ENCODE results near the gene IP6K1.
"Not testable (repeated sequence)": the region's sequence is repeated elsewhere in the genome, so short reads cannot be mapped to it uniquely, and the experiment has no call there.

The IP6K1 gene

GRCh38 chr3:49787536-49787935 lies 1.2 kb upstream of the IP6K1 start:
- H3K36me3 ChIP-seq (ENCODE audit: control insufficient read depth in 4 of 4, insufficient read depth in 4 of 4, low read length in 3 of 4), result peaks cover 0 to 10% (median 2%) of the 10 kb centered on the region in 4 experiments
- H3K4me1 ChIP-seq (ENCODE audit: control extremely low read depth in 1 of 4, control insufficient read depth in 4 of 4, insufficient read depth in 4 of 4, low read length in 3 of 4), result peaks cover 5 to 40% (median 31%) of the 10 kb centered on the region in 4 experiments
- H3K27me3 ChIP-seq (replicated peaks in 2 of 5; ENCODE audit: control insufficient read depth in 4 of 5, insufficient read depth in 5 of 5, low read length in 4 of 5), result no peaks in the 10 kb centered on the region
- H3K27ac ChIP-seq (ENCODE audit: insufficient read depth in 1 of 2, low read depth in 1 of 2, low read length in 2 of 2, poor library complexity in 1 of 2, severe bottlenecking in 2 of 2), result peak overlapping the region in 1 of 2 experiments; percentile 96
- POLR2A ChIA-PET, result interaction anchor here (2.0 kb wide), 1 partner anchor 15 kb away, joined by 11 read pairs; the partner anchor contains the start of gene INKA1
- WGBS (ENCODE audit: insufficient coverage), result 17% methylated on average over 2 of the region's 5 CpGs
- CTCF ChIA-PET, result interaction anchor here (0.7 to 3.5 kb wide), 8 partner anchors 10 to 301 kb away, joined by 3 to 28 read pairs (median 3); partner anchors contain the start of genes CDHR4, INKA1 and RBM5
- peak overlapping the region in 2 of 7 experiments; percentile 83 to 89 for H3K4me3 ChIP-seq (ENCODE audit: control insufficient read depth in 1 of 7, extremely low read depth in 1 of 7, insufficient read depth in 4 of 7, low read depth in 2 of 7, low read length in 6 of 7)
- DNase-seq, result no peak
- H3K9me3 ChIP-seq (ENCODE audit: control extremely low read depth in 1 of 5, control insufficient read depth in 4 of 5, insufficient read depth in 2 of 5, low read depth in 1 of 5, low read length in 4 of 5), result no peaks in the 10 kb centered on the region

DNA sequence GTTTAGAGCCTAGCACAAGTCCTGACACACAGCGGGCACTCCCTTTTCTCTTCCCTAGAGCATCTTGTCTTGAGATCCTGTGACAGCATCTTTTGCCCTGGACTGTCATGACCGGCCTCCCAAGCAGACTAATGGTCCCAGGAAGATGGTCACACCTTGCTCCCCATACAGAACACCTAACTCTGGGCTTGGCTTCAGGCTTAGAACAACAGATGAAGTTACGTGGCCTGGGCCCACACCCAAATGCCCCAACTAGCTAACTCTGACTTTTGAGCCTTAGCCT lies 781 bp upstream of the IP6K1 start:
- peaks cover 2 to 14% (median 3%) of the 10 kb centered on the region in 4 experiments for H3K36me3 ChIP-seq (ENCODE audit: control insufficient read depth in 4 of 4, insufficient read depth in 4 of 4, low read length in 3 of 4)
- peak overlapping the region; percentile 94 to 96 for H3K27ac ChIP-seq (ENCODE audit: insufficient read depth in 1 of 2, low read depth in 1 of 2, low read length in 2 of 2, poor library complexity in 1 of 2, severe bottlenecking in 2 of 2)
- no peaks in the 10 kb centered on the region for H3K27me3 ChIP-seq (replicated peaks in 2 of 5; ENCODE audit: control insufficient read depth in 4 of 5, insufficient read depth in 5 of 5, low read length in 4 of 5)
- no peaks in the 10 kb centered on the region for H3K9me3 ChIP-seq (ENCODE audit: control extremely low read depth in 1 of 5, control insufficient read depth in 4 of 5, insufficient read depth in 2 of 5, low read depth in 1 of 5, low read length in 4 of 5)
- ChIA-PET CTCF (interaction anchor here (0.7 to 3.5 kb wide), 6 partner anchors 9 to 302 kb away, joined by 3 to 28 read pairs (median 3); partner anchors contain the start of genes CDHR4, INKA1 and RBM5), POLR2A (interaction anchor here (2.0 kb wide), 1 partner anchor 16 kb away, joined by 11 read pairs; the partner anchor contains the start of gene INKA1)
- WGBS (ENCODE audit: insufficient coverage), result 50% methylated on average over 2 of the region's 3 CpGs
- peaks cover 5 to 40% (median 31%) of the 10 kb centered on the region in 4 experiments for H3K4me1 ChIP-seq (ENCODE audit: control extremely low read depth in 1 of 4, control insufficient read depth in 4 of 4, insufficient read depth in 4 of 4, low read length in 3 of 4)
- no peak for DNase-seq
- peak overlapping the region in 5 of 7 experiments; percentile 38 to 93 (median 89) for H3K4me3 ChIP-seq (ENCODE audit: control insufficient read depth in 1 of 7, extremely low read depth in 1 of 7, insufficient read depth in 4 of 7, low read depth in 2 of 7, low read length in 6 of 7)

- ChIA-PET CTCF (interaction anchor here (0.7 to 3.5 kb wide), 4 partner anchors 12 to 71 kb away, joined by 3 to 28 read pairs (median 3); partner anchors contain the start of genes CDHR4 and INKA1), POLR2A (interaction anchor here (0.9 to 2.0 kb wide), 7 partner anchors 10 to 144 kb away, joined by 3 to 11 read pairs (median 3); partner anchors contain the start of genes INKA1 and MON1A)
- H3K9me3 ChIP-seq (ENCODE audit: control extremely low read depth in 1 of 5, control insufficient read depth in 4 of 5, insufficient read depth in 2 of 5, low read depth in 1 of 5, low read length in 4 of 5), result no peaks in the 10 kb centered on the region
- no peaks in the 10 kb centered on the region for H3K27me3 ChIP-seq (replicated peaks in 2 of 5; ENCODE audit: control insufficient read depth in 4 of 5, insufficient read depth in 5 of 5, low read length in 4 of 5)
- WGBS (ENCODE audit: insufficient coverage), result under 1% methylated on average over 37 of the region's 50 CpGs
- H3K27ac ChIP-seq (ENCODE audit: insufficient read depth in 1 of 2, low read depth in 1 of 2, low read length in 2 of 2, poor library complexity in 1 of 2, severe bottlenecking in 2 of 2), result peak overlapping the region; percentile 94 to 96
- peak overlapping the region; percentile 67 to 93 (median 89) for H3K4me3 ChIP-seq (ENCODE audit: control insufficient read depth in 1 of 7, extremely low read depth in 1 of 7, insufficient read depth in 4 of 7, low read depth in 2 of 7, low read length in 6 of 7)
- H3K4me1 ChIP-seq (ENCODE audit: control extremely low read depth in 1 of 4, control insufficient read depth in 4 of 4, insufficient read depth in 4 of 4, low read length in 3 of 4), result peaks cover 5 to 40% (median 29%) of the 10 kb centered on the region in 4 experiments
- peak in 2 of 3 donors; percentile 66 to 73 for DNase-seq
- H3K36me3 ChIP-seq (ENCODE audit: control insufficient read depth in 4 of 4, insufficient read depth in 4 of 4, low read length in 3 of 4), result peaks cover 7 to 20% (median 13%) of the 10 kb centered on the region in 4 experiments
These were observed 581 bp downstream of the IP6K1 start for GRCh38 chr3:49785565-49786356.

- peaks cover 13 to 31% (median 20%) of the 10 kb centered on the region in 4 experiments for H3K36me3 ChIP-seq (ENCODE audit: control insufficient read depth in 4 of 4, insufficient read depth in 4 of 4, low read length in 3 of 4)
- peaks cover 5 to 27% (median 18%) of the 10 kb centered on the region in 4 experiments for H3K4me1 ChIP-seq (ENCODE audit: control extremely low read depth in 1 of 4, control insufficient read depth in 4 of 4, insufficient read depth in 4 of 4, low read length in 3 of 4)
- DNase-seq; H3K27me3 ChIP-seq (replicated peaks in 2 of 5; ENCODE audit: control insufficient read depth in 4 of 5, insufficient read depth in 5 of 5, low read length in 4 of 5); POLR2A ChIA-PET; H3K9me3 ChIP-seq (ENCODE audit: control extremely low read depth in 1 of 5, control insufficient read depth in 4 of 5, insufficient read depth in 2 of 5, low read depth in 1 of 5, low read length in 4 of 5); H3K4me3 ChIP-seq (ENCODE audit: control insufficient read depth in 1 of 7, extremely low read depth in 1 of 7, insufficient read depth in 4 of 7, low read depth in 2 of 7, low read length in 6 of 7); H3K27ac ChIP-seq (ENCODE audit: insufficient read depth in 1 of 2, low read depth in 1 of 2, low read length in 2 of 2, poor library complexity in 1 of 2, severe bottlenecking in 2 of 2): not testable (repeated sequence)
- CTCF ChIA-PET, result interaction anchor here (1.7 to 2.8 kb wide), 2 partner anchors 9 to 57 kb away, joined by 6 to 12 read pairs; no protein-coding TSS in a partner anchor
- WGBS (ENCODE audit: insufficient coverage), result 94% methylated on average over 3 of the region's 9 CpGs
These were observed 4.1 kb downstream of the IP6K1 start for GRCh38 chr3:49782277-49782676.

- no peak for DNase-seq
- Histone ChIP-seq H3K36me3 (ENCODE audit: control insufficient read depth in 4 of 4, insufficient read depth in 4 of 4, low read length in 3 of 4) (peaks cover 13 to 36% (median 22%) of the 10 kb centered on the region in 4 experiments), H3K27me3 (replicated peaks in 2 of 5; ENCODE audit: control insufficient read depth in 4 of 5, insufficient read depth in 5 of 5, low read length in 4 of 5) (no peaks in the 10 kb centered on the region), H3K4me1 (ENCODE audit: control extremely low read depth in 1 of 4, control insufficient read depth in 4 of 4, insufficient read depth in 4 of 4, low read length in 3 of 4) (peaks cover 2 to 20% (median 11%) of the 10 kb centered on the region in 4 experiments), H3K9me3 (ENCODE audit: control extremely low read depth in 1 of 5, control insufficient read depth in 4 of 5, insufficient read depth in 2 of 5, low read depth in 1 of 5, low read length in 4 of 5) (no peaks in the 10 kb centered on the region), H3K27ac (ENCODE audit: insufficient read depth in 1 of 2, low read depth in 1 of 2, low read length in 2 of 2, poor library complexity in 1 of 2, severe bottlenecking in 2 of 2) (no peak overlapping the region), H3K4me3 (ENCODE audit: control insufficient read depth in 1 of 7, extremely low read depth in 1 of 7, insufficient read depth in 4 of 7, low read depth in 2 of 7, low read length in 6 of 7) (no peak overlapping the region)
- POLR2A ChIA-PET, result interaction anchor here (0.6 to 0.9 kb wide), 2 partner anchors 9 to 997 kb away, joined by 3 to 5 read pairs; no protein-coding TSS in a partner anchor
- CTCF ChIA-PET, result interaction anchor here (1.4 to 2.8 kb wide), 3 partner anchors 8 to 58 kb away, joined by 4 to 12 read pairs (median 6); no protein-coding TSS in a partner anchor
- 94% methylated on average over 4 of the region's 5 CpGs for WGBS (ENCODE audit: insufficient coverage)
These were observed 4.7 kb downstream of the IP6K1 start for GRCh38 chr3:49781415-49782199.

- H3K9me3 ChIP-seq (ENCODE audit: control extremely low read depth in 1 of 5, control insufficient read depth in 4 of 5, insufficient read depth in 2 of 5, low read depth in 1 of 5, low read length in 4 of 5); H3K4me3 ChIP-seq (ENCODE audit: control insufficient read depth in 1 of 7, extremely low read depth in 1 of 7, insufficient read depth in 4 of 7, low read depth in 2 of 7, low read length in 6 of 7); DNase-seq; H3K27me3 ChIP-seq (replicated peaks in 2 of 5; ENCODE audit: control insufficient read depth in 4 of 5, insufficient read depth in 5 of 5, low read length in 4 of 5): not testable (repeated sequence)
- H3K4me1 ChIP-seq (ENCODE audit: control extremely low read depth in 1 of 4, control insufficient read depth in 4 of 4, insufficient read depth in 4 of 4, low read length in 3 of 4), result peaks cover 2 to 20% (median 10%) of the 10 kb centered on the region in 4 experiments
- CTCF ChIA-PET, result interaction anchor here (1.4 to 1.7 kb wide), 2 partner anchors 21 to 59 kb away, joined by 4 to 6 read pairs; no protein-coding TSS in a partner anchor
- POLR2A ChIA-PET, result interaction anchor here (0.9 kb wide), 1 partner anchor 8 kb away, joined by 3 read pairs; no protein-coding TSS in a partner anchor
- H3K36me3 ChIP-seq (ENCODE audit: control insufficient read depth in 4 of 4, insufficient read depth in 4 of 4, low read length in 3 of 4), result peaks cover 13 to 40% (median 24%) of the 10 kb centered on the region in 4 experiments
- H3K27ac ChIP-seq (ENCODE audit: insufficient read depth in 1 of 2, low read depth in 1 of 2, low read length in 2 of 2, poor library complexity in 1 of 2, severe bottlenecking in 2 of 2), result peak overlapping the region in 1 of 2 experiments; percentile 2
- 96% methylated on average over 9 of the region's 9 CpGs for WGBS (ENCODE audit: insufficient coverage)
These were observed 5.4 kb downstream of the IP6K1 start for GRCh38 chr3:49780975-49781365.
